DMS79 treated with DMSO at 0.1 percent for 48 hours (cell line): ENCODE measurements around the gene RBL1.
"Not testable (repeated sequence)": the region's sequence is repeated elsewhere in the genome, so short reads cannot be mapped to it uniquely, and the experiment has no call there.

Experiments used
- DNase-seq: peaks from one replicate; lab custom pipeline; 2025; lab: John Stamatoyannopoulos, UW

Gene RBL1

GRCh38 chr20:36997121-36997520 lies 98.7 kb downstream of the RBL1 start:
- DNase-seq = no peak

DNA sequence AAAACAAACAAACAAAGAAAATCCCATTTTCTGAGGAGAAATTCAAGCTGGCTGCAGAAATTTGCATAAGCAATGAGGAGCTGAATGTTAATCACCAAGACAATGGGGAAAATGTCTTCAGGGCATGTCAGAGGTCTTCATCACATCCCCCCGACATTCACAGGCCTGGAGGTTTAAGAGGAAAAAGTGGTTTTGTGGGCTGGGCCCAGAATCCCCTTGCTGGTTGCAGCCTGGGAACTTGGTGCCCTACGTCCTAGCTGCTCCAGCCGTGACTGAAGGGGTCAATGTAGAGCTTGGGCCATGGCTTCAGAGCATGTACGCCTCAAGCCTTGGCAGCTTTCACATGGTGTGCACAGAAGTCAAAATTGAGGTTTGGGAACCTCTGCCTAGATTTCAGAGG lies 101.6 kb downstream of the RBL1 start:
- DNase-seq = not testable (repeated sequence)

DNA sequence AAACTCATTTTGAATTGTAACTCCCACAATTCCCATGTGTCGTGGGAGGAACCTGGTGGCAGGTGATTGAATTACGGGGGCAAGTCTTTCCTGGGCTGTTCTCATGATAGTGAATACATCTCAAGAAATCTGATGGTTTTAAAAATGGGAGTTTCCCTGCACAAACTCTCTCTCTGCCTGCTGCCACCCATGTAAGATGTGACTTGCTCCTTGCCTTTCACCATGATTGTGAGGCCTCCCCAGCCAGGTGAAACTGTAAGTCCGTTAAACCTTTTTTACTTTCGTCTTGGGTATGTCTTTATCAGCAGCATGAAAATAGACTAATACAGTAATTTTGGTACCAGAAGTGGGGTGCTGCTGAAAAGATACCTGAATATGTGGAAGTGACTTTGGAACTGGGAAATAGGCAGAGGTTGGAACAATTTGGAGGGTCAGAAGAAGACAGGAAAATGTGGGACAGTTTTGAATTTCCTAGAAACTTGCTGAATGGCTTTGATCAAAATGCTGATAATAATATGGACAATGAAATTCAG lies 102.9 kb downstream of the RBL1 start:
- no peak for DNase-seq

- no peak for DNase-seq
Observed at GRCh38 chr20:36991703-36992102, 104.1 kb downstream of the RBL1 start.

- DNase-seq = no peak
Observed at GRCh38 chr20:36989797-36990196, 106.0 kb downstream of the RBL1 start.

- DNase-seq = peak; percentile 3
Observed at GRCh38 chr20:36988494-36988966, 107.3 kb downstream of the RBL1 start.

- DNase-seq = no peak
Observed at GRCh38 chr20:36984257-36984638, 111.5 kb downstream of the RBL1 start.

DNA sequence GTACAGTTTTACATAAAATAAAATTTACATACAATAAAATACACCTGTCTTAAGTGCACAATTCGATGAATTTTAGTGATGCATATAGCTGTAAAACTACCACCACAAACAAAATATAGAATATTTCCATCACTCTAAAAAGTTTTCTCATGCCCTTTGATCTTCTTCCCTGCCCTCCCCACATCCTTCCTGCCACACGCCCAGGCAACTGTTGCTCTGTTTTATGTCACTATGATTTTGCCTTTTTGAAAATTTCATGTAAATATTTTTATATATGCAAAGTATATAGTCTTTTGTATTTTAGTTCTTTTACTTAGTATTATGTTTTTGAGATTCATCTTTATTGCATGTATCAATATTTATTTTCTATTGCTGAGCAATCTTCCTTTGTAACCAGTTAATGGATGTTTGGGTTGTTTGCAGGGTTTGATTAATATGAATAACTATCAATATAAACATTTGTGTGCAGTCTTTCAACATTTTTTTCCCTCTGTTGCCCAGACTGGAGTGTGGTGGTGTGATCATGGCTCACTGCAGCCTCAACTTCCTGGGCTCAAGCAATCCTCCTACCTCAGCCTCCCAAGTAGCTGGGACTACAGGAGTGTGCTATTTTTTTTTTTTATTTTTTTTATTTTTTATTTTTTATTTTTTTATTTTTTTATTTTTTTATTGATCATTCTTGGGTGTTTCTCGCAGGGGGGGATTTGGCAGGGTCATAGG lies 120.5 kb downstream of the RBL1 start:
- DNase-seq = no peak

GRCh38 chr20:36974660-36975059 lies 121.1 kb downstream of the RBL1 start:
- DNase-seq = no peak

DNA sequence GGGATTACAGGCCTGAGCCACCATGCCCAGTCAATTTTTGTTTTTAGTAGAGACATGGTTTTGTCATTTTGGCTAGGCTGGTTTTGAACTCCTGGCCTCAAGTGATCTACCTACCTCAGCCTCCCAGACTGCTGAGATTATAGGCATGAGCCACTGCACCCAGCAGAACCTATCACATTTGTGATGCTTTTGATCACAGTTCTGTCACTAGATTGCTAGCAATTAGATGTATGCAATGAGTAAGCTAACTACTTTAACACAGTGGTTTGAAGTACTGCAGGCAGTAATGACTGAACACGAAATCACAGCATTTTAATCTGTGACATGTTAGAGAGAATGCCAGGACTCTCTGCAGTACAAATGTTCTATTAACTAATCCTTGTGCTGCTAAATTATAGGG lies 124.7 kb downstream of the RBL1 start:
- DNase-seq = no peak

- DNase-seq = no peak
Observed at GRCh38 chr20:36969478-36970186, 126.2 kb downstream of the RBL1 start.

DNA sequence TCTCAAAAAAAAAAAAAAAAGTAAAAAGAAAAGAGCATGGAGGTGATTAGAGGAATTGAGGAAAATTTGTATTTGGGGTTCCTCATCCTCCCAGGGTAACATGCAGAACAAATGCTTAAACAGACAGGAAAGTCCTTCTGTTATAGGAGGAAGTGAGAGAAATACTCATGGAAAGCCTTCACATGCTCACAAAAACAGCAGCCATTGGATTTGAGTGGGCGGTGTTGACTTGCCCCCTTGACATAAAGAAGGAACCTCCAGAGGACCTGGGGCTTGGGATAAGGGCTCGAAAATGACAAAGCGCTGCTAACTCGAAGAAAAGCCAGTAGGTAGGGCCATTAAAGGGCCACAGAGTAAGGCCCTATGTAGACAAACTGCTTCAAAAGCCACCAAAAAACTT lies 126.7 kb downstream of the RBL1 start:
- no peak for DNase-seq

DNA sequence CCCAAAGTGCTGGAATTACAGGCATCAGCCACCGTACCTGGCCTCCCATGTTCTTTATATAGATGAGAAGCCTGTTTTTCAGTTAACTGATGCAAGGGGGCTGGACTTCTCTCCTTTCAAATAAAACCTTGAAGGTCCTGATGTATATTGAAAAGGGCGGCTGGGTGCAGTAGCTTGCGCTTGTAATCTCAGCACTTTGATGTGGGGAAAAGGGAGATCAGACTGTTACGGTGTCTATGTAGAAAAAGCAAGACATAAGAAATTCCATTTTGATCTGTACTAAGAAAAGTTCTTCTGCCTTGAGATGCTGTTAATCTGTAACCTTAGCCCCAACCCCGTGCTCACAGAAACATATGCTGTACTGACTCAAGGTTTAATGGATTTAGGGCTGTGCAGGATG lies 128.2 kb downstream of the RBL1 start:
- no peak for DNase-seq

DNA sequence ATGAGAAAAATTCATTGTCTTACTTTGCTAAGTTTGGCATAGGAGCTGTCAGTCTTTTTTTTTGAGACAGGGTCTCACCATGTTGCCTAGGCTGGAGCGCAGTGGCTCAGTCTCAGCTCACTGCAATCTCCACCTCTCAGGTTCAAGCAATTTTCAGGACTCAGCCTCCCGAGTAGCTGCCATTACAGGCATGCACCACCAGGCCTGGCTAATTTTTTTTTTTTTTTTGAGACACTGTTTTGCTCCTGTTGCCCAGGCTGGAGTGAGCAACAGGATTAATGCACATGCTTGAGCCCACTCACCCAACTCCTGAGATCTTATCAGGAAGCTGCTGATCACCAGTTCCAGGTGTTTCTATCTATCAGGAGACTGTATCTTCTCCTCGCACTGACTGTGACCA lies 128.8 kb downstream of the RBL1 start:
- not testable (repeated sequence) for DNase-seq

- not testable (repeated sequence) for DNase-seq
Observed at GRCh38 chr20:36962354-36962941, 133.3 kb downstream of the RBL1 start.

DNA sequence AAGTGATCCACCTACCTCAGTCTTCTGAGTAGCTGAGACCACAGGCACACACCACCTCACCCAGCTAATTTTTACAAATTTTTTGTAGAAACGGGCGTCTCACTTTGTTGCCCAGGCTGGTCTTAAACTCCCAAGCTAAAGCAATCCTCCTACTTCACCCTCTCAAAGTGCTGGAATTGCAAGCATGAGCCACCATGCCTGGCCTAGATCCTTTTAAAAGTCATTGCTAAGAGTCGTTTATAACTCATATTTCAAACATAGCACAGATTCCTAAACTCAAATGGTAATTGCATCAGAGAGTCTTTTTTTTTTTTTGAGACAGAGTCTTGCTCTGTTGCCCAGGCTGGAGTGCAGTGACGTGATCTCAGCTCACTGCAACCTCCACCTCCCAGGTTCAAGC lies 136.6 kb downstream of the RBL1 start:
- no peak for DNase-seq

DNA sequence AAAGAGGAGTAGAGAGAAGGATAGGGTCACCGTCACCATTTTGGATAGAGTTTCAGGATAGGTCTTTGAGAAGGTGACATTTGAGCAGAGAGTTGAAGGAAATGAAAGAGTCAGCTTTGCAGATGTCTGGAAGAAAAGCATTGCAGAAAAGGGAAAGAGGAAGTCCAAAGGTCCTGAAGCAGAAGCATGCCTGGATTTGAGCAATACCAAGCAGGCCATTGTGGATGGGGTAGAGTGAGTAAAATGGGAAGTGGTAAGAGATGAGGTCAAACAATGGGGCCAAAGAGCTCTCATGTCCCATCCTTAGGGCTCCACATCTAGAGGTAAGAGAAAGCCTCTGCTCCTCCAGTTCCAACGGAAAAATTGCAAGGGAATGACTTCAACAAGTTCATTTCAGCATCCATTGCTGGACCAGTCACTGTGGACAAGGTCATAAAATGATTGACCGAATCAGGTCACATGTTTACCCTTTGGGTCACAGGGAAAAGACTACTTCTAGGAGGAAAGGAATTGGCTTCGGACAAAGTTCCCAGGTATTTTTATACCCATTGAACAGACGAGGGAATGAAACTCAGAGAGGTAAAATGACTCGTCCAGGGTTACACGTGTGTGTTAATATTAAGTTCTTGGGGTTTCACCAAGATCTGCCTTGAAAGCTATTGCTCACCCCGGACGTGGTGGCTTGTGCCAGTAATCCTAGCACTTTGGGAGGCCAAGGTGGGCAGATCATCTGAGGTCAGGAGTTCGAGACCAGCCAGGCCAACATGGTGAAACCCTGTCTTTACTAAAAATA lies 137.7 kb downstream of the RBL1 start:
- no peak for DNase-seq

DNA sequence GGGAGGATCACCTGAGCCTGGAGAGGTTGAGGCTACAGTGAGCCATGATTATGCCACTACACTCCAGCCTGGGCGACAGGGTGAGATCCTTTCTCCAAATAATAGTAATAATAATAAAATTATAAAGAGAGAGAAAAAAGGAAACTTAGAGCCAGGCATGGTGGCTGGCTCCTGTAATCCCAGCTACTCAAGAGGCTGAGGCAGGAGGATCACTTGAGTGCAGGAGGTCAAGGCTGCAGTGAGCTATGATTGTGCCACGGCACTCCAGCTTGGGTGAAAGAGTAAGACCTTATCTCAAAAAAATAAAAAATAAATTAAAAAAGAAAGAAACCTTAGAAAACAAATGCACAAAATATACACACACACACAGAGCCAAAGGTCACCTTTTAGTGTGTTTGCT lies 139.1 kb downstream of the RBL1 start:
- no peak for DNase-seq

DNA sequence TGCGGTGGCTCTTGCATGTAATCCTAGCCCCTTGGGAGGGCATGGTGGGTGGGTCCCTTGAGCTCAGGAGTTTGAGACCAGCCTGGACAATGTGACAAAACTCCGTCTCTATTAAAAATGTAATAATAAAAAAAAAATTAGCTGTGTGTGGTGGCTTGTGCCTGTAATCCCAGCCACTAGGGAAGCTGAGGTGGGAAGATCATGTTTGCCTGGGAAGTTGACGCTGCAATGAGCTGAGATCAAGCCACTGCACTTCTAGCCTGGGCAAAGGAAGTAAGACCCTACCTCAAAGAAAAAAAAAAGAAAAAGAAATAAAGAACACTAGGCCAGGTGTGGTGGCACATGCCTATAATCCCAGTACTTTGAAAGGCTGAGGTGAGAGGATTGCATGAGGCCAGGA lies 139.8 kb downstream of the RBL1 start:
- DNase-seq = no peak

- no peak for DNase-seq
Observed at GRCh38 chr20:36951979-36952738, 143.6 kb downstream of the RBL1 start.

DNA sequence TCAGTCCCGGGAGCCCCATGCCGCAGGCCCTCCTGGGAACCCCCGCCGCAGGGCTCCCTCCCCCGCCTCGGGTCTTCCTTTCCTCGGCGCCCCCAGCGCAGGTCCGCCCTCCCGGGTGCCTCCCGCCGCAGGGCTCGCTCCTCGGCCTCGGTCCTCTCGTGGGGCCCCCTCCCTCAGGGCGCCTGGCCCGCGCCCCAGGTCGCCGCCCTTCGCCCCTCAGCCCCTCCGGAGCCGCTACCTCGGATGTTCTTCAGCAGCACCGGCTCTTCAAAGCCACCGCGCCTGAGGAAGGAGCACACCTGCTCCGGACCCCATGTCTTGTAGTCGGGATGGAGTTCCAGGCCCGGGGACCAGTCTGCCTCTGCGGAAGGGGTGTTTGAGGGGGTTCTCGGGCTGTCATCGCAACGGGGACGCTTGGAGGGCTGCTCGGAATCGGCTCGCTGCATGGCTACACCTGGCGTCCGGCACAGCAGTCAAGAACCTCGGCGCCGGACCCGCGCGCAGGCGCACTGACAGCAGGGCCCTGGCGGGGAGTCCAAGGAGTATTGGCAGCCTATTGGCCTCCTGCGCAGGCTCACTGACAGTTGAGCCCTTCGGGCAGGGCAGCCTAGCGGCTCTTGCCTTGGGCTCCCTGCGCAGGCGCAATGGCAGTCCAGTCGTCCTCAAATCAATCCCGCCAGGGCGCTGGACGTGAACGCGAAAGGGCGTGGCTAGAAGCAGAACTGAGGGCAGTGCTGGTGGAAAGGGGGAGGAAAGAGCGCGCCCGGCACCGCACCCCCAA lies 144.4 kb downstream of the RBL1 start, which contains the start of gene SAMHD1:
SAMHD1 (minus strand) TSS at position 511 of the 781 bp plus-strand sequence; CDS start at position 446, 65 bp downstream.
- DNase-seq = peak; percentile 91
